ENCODE results near the gene BPIFB6. TPM values are rescaled to one million over a fixed set of nuclear protein-coding genes. Genes with fewer than 3 reads are reported as not detected.

BPIFB6 gene, protein sequence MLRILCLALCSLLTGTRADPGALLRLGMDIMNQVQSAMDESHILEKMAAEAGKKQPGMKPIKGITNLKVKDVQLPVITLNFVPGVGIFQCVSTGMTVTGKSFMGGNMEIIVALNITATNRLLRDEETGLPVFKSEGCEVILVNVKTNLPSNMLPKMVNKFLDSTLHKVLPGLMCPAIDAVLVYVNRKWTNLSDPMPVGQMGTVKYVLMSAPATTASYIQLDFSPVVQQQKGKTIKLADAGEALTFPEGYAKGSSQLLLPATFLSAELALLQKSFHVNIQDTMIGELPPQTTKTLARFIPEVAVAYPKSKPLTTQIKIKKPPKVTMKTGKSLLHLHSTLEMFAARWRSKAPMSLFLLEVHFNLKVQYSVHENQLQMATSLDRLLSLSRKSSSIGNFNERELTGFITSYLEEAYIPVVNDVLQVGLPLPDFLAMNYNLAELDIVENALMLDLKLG
- not detected for total RNA-seq
- polyA plus RNA-seq = not detected
- long read RNA-seq, donor 1 = 0 reads
- long read RNA-seq, donor 2 = 0 reads

DNA sequence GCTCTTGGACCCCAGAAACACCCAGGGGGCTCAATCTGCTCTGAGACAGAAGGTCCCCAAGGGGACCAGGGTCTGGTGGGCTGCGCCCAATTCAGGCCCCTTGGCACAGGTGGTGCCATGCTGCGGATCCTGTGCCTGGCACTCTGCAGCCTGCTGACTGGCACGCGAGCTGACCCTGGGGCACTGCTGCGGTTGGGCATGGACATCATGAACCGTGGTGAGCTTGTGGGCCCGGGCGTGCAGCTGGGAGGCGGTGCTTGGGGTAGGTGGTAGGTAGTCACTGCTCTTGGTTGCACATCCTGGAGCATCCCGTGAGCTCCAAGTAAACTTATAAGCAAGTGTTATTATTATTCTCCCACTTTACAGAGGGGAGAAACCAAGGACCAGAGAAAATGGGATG is at the start of gene BPIFB6:
Gene BPIFB6 (plus strand): TSS at position 118 of the 400 bp plus-strand sequence. CDS start 0 bp downstream, at position 118.
- Histone ChIP-seq H3K27me3 (ENCODE audit: control insufficient read depth in 1 of 2, insufficient read depth in 2 of 2, low read length in 1 of 2) (no peaks in the 10 kb centered on the region), H3K27ac (ENCODE audit: low read depth in 1 of 2, low read length in 2 of 2) (no peak within 1 kb of the TSS), H3K9me3 (ENCODE audit: control insufficient read depth, low read length) (peaks cover 4% of the 10 kb centered on the region), H3K4me3 (ENCODE audit: low read length in 2 of 2) (no peak within 1 kb of the TSS), H3K36me3 (ENCODE audit: control insufficient read depth in 1 of 2, insufficient read depth in 2 of 2, low read length in 1 of 2) (no peaks in the 10 kb centered on the region), H3K4me1 (ENCODE audit: control insufficient read depth in 1 of 2, insufficient read depth in 2 of 2, low read length in 2 of 2) (no peaks in the 10 kb centered on the region)
- intact Hi-C loops (cut with DNase I) = no loop called here
- WGBS, 2 donors = 87 to 88% methylated on average over 10 of the region's 10 CpGs
- no peak for DNase-seq
- ATAC-seq (ENCODE audit: low FRiP score) = no peak

DNA sequence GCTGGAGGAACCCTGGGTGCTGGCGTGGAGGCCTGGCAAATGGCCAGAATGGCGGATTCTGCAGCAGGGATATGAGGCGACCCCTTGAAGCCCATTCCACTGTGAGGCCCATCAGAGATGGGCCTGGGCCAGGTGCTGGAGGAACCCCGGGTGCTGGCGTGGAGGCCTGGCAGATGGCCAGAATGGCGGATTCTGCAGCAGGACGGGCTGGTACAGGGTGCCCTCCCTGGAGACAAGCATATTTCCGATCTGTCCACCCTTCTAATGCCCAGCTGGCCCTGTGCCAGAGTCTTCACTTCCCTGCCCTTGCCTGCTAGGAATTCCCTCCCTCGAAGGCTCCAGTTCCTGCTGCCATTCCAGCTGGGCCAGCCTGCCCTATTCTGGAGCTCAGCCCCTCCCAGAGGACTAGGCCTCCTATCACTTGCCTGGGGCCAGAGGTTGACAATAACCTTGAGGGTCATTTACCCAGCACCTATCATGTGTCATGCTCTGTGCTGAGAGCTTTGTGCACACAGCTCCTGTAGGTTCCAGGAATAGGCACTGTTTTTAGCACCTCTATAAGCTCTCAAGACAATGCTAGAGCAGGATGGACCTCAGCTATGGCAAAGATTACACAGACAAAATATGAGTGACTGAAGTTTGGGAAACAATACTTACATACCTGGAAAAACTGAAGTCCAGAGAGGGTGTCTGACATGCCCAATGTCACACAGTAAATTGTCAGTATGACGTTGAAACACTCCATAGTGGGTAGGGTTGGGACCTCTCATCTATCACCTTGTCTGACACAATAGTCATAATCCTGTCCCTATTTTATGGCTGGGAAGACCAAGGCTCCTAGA is 48.6 kb upstream of the BPIFB6 start:
- WGBS, 2 donors = 37 to 42% methylated on average over 10 of the region's 10 CpGs
- Histone ChIP-seq H3K4me1 (ENCODE audit: control insufficient read depth in 1 of 2, insufficient read depth in 2 of 2, low read length in 2 of 2) (no peaks in the 10 kb centered on the region), H3K27me3 (ENCODE audit: control insufficient read depth in 1 of 2, insufficient read depth in 2 of 2, low read length in 1 of 2) (no peaks in the 10 kb centered on the region), H3K4me3 (ENCODE audit: low read length in 2 of 2) (no peak overlapping the region), H3K9me3 (ENCODE audit: control insufficient read depth, low read length) (no peaks in the 10 kb centered on the region), H3K36me3 (ENCODE audit: control insufficient read depth in 1 of 2, insufficient read depth in 2 of 2, low read length in 1 of 2) (no peaks in the 10 kb centered on the region), H3K27ac (ENCODE audit: low read depth in 1 of 2, low read length in 2 of 2) (no peak overlapping the region)
- intact Hi-C loops (cut with DNase I) = no loop called here
- ATAC-seq (ENCODE audit: low FRiP score) = no peak
- DNase-seq = peak in 1 of 2 donors; percentile 76

GRCh38 chr20:32983459-32984112 is 47.9 kb upstream of the BPIFB6 start:
- WGBS, 2 donors = 81 to 82% methylated on average over 12 of the region's 12 CpGs
- intact Hi-C loops (cut with DNase I) = no loop called here
- H3K27me3 ChIP-seq (ENCODE audit: control insufficient read depth in 1 of 2, insufficient read depth in 2 of 2, low read length in 1 of 2) = no peaks in the 10 kb centered on the region
- DNase-seq (peak in 1 of 2 donors; percentile 72), ATAC-seq (ENCODE audit: low FRiP score) (no peak)
- no peaks in the 10 kb centered on the region for H3K9me3 ChIP-seq (ENCODE audit: control insufficient read depth, low read length)
- H3K4me3 ChIP-seq (ENCODE audit: low read length in 2 of 2) = no peak overlapping the region
- no peaks in the 10 kb centered on the region for H3K36me3 ChIP-seq (ENCODE audit: control insufficient read depth in 1 of 2, insufficient read depth in 2 of 2, low read length in 1 of 2)
- no peaks in the 10 kb centered on the region for H3K4me1 ChIP-seq (ENCODE audit: control insufficient read depth in 1 of 2, insufficient read depth in 2 of 2, low read length in 2 of 2)
- H3K27ac ChIP-seq (ENCODE audit: low read depth in 1 of 2, low read length in 2 of 2) = no peak overlapping the region

- no peaks in the 10 kb centered on the region for H3K27me3 ChIP-seq (ENCODE audit: control insufficient read depth in 1 of 2, insufficient read depth in 2 of 2, low read length in 1 of 2)
- intact Hi-C loops (cut with DNase I) = no loop called here
- no peaks in the 10 kb centered on the region for H3K9me3 ChIP-seq (ENCODE audit: control insufficient read depth, low read length)
- no peaks in the 10 kb centered on the region for H3K4me1 ChIP-seq (ENCODE audit: control insufficient read depth in 1 of 2, insufficient read depth in 2 of 2, low read length in 2 of 2)
- H3K4me3 ChIP-seq (ENCODE audit: low read length in 2 of 2) = no peak overlapping the region
- no peak overlapping the region for H3K27ac ChIP-seq (ENCODE audit: low read depth in 1 of 2, low read length in 2 of 2)
- WGBS, 2 donors = 66 to 72% methylated on average over 7 of the region's 7 CpGs
- no peaks in the 10 kb centered on the region for H3K36me3 ChIP-seq (ENCODE audit: control insufficient read depth in 1 of 2, insufficient read depth in 2 of 2, low read length in 1 of 2)
- no peak for ATAC-seq (ENCODE audit: low FRiP score)
- DNase-seq = no peak
These were observed 47.3 kb upstream of the BPIFB6 start for GRCh38 chr20:32984196-32984595.

DNA sequence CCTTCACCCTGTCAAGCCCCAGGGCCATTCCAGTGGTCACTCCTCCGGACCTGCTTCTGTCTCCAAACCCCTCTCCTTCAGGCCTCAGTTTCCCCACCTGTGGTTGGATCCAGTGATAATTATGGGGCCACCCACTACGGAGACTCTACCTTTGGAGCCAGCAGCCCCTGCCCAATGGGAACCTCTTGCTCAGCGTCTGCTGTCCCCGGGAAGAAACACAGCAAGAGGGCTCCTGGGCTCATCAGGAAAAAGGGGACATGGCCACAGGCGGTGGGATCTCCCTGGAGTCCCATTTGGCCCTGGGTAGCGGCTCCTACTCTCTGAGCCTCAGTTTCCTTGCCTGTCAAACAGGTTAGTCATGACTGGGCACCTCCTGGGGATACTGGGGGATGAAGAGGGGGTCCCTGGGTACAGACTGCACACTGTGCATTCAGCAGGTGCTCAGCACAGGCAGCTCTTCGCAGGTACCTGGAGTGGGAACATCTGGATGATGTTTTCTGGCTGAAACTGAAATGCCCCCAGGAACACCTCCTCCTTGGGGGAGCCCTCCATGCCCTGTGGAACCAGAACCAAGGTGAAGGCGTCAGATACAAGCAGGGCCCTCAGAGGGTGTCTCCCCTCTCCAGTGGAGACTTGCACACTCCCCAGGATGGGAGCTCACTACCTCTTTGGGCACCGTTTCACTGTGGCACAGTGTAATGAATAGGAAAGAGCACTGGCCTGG is 46.7 kb upstream of the BPIFB6 start:
- 79 to 82% methylated on average over 9 of the region's 9 CpGs for WGBS, 2 donors
- ATAC-seq (ENCODE audit: low FRiP score) (no peak), DNase-seq (peak in 1 of 2 donors; percentile 45)
- Histone ChIP-seq H3K27me3 (ENCODE audit: control insufficient read depth in 1 of 2, insufficient read depth in 2 of 2, low read length in 1 of 2) (no peaks in the 10 kb centered on the region), H3K27ac (ENCODE audit: low read depth in 1 of 2, low read length in 2 of 2) (no peak overlapping the region), H3K36me3 (ENCODE audit: control insufficient read depth in 1 of 2, insufficient read depth in 2 of 2, low read length in 1 of 2) (no peaks in the 10 kb centered on the region), H3K4me3 (ENCODE audit: low read length in 2 of 2) (no peak overlapping the region), H3K9me3 (ENCODE audit: control insufficient read depth, low read length) (no peaks in the 10 kb centered on the region), H3K4me1 (ENCODE audit: control insufficient read depth in 1 of 2, insufficient read depth in 2 of 2, low read length in 2 of 2) (no peaks in the 10 kb centered on the region)
- intact Hi-C loops (cut with DNase I) = no loop called here

- H3K9me3 ChIP-seq (ENCODE audit: control insufficient read depth, low read length) = peaks cover 2% of the 10 kb centered on the region
- H3K27me3 ChIP-seq (ENCODE audit: control insufficient read depth in 1 of 2, insufficient read depth in 2 of 2, low read length in 1 of 2) = no peaks in the 10 kb centered on the region
- no peak overlapping the region for H3K4me3 ChIP-seq (ENCODE audit: low read length in 2 of 2)
- no peaks in the 10 kb centered on the region for H3K36me3 ChIP-seq (ENCODE audit: control insufficient read depth in 1 of 2, insufficient read depth in 2 of 2, low read length in 1 of 2)
- no peaks in the 10 kb centered on the region for H3K4me1 ChIP-seq (ENCODE audit: control insufficient read depth in 1 of 2, insufficient read depth in 2 of 2, low read length in 2 of 2)
- 86 to 87% methylated on average over 6 of the region's 6 CpGs for WGBS, 2 donors
- DNase-seq (peak in 1 of 2 donors; percentile 27), ATAC-seq (ENCODE audit: low FRiP score) (no peak)
- no peak overlapping the region for H3K27ac ChIP-seq (ENCODE audit: low read depth in 1 of 2, low read length in 2 of 2)
- intact Hi-C loops (cut with DNase I) = no loop called here
These were observed 45.9 kb upstream of the BPIFB6 start for GRCh38 chr20:32985596-32985995.

DNA sequence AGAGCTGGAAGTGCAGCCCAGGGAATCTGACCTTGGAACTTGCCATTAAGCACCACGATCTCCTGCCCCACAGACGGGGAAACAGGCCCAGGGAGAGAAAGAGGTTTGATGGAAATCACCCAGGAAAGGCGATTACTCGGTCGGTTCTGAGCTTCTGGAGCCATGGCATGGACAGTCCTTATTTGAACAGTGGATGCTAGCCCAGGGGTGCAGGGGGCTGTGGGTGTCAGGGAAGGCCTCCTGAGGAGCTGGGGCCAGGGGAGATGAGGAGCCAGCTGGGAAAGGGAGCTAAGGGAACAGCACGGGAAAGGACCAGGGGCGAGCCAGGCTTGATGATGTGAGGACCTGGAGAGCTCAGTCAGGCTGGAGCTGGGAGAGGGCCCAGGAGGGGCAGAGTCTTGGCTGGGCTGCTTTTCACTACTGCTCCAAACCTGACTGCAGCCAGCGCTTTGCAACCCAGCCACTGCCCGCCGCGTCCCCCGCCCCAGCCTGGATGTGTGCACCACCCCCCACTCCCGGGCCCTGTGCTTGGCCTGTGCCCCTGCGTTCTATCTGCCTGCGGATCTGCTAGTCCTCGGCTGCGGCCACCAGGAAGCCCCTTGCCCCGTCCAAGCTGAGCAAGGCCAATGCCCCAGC is 45.0 kb upstream of the BPIFB6 start:
- Histone ChIP-seq H3K4me3 (ENCODE audit: low read length in 2 of 2) (no peak overlapping the region), H3K27ac (ENCODE audit: low read depth in 1 of 2, low read length in 2 of 2) (no peak overlapping the region), H3K4me1 (ENCODE audit: control insufficient read depth in 1 of 2, insufficient read depth in 2 of 2, low read length in 2 of 2) (no peaks in the 10 kb centered on the region), H3K36me3 (ENCODE audit: control insufficient read depth in 1 of 2, insufficient read depth in 2 of 2, low read length in 1 of 2) (no peaks in the 10 kb centered on the region), H3K27me3 (ENCODE audit: control insufficient read depth in 1 of 2, insufficient read depth in 2 of 2, low read length in 1 of 2) (no peaks in the 10 kb centered on the region), H3K9me3 (ENCODE audit: control insufficient read depth, low read length) (peaks cover 2% of the 10 kb centered on the region)
- ATAC-seq (ENCODE audit: low FRiP score) (no peak), DNase-seq (peak in 1 of 2 donors; percentile 59)
- 62 to 65% methylated on average over 12 to 18 of the region's 18 CpGs for WGBS, 2 donors
- intact Hi-C loops (cut with DNase I) = no loop called here
